B cell (primary cell): ENCODE data around the gene NPM3.

Source experiments
- CTCF ChIP-seq: fragments of 200-600 bp; IDR thresholded peaks from one replicate; pipeline ENCODE4 v1.8.0; 2022; ENCODE audit warnings: antibody characterized with exemption, mild to moderate bottlenecking
- EZH2 ChIP-seq: IDR thresholded peaks from 2 replicates; pipeline ENCODE4 v1.6.1; 2012; ENCODE audit warnings: borderline replicate concordance, low read depth, mild to moderate bottlenecking, moderate library complexity, low read length; ENCODE audit not compliant: insufficient read depth, poor library complexity, severe bottlenecking

GRCh38 chr10:101736666-101737065 is 46.6 kb downstream of the NPM3 start:
- TF ChIP-seq CTCF = no peak
- TF ChIP-seq EZH2 = no peak
